ENCODE data around the gene MAN1B1.

MAN1B1 gene

GRCh38 chr9:137085920-137086530 is 760 bp upstream of the MAN1B1 start:
- no peak for DNase-seq (ENCODE audit: low spot score)

GRCh38 chr9:137087409-137087925 is 682 bp downstream of the MAN1B1 start:
- no peak for DNase-seq (ENCODE audit: low spot score)

GRCh38 chr9:137088121-137088520 is 1.3 kb downstream of the MAN1B1 start:
- DNase-seq (ENCODE audit: low spot score) = no peak

- DNase-seq (ENCODE audit: low spot score) = no peak
These were observed 2.6 kb downstream of the MAN1B1 start for GRCh38 chr9:137089232-137089947.

GRCh38 chr9:137095664-137096517 is 9.1 kb downstream of the MAN1B1 start:
- DNase-seq (ENCODE audit: low spot score) = no peak

GRCh38 chr9:137096785-137097546 is 10.2 kb downstream of the MAN1B1 start:
- no peak for DNase-seq (ENCODE audit: low spot score)

GRCh38 chr9:137097761-137098462 is 11.1 kb downstream of the MAN1B1 start:
- DNase-seq (ENCODE audit: low spot score) = no peak

GRCh38 chr9:137099231-137099630 is 12.4 kb downstream of the MAN1B1 start:
- DNase-seq (ENCODE audit: low spot score) = no peak

GRCh38 chr9:137103206-137103999 is 16.6 kb downstream of the MAN1B1 start:
- no peak for DNase-seq (ENCODE audit: low spot score)

GRCh38 chr9:137105814-137106661 is 19.3 kb downstream of the MAN1B1 start:
- no peak for DNase-seq (ENCODE audit: low spot score)

- DNase-seq (ENCODE audit: low spot score) = no peak
These were observed 20.0 kb downstream of the MAN1B1 start for GRCh38 chr9:137106662-137107250.

- no peak for DNase-seq (ENCODE audit: low spot score)
These were observed 20.6 kb downstream of the MAN1B1 start for GRCh38 chr9:137107312-137107921.

GRCh38 chr9:137107982-137108381 is 21.2 kb downstream of the MAN1B1 start:
- no peak for DNase-seq (ENCODE audit: low spot score)

- DNase-seq (ENCODE audit: low spot score) = no peak
These were observed 21.9 kb downstream of the MAN1B1 start for GRCh38 chr9:137108608-137109249.

- DNase-seq (ENCODE audit: low spot score) = no peak
These were observed 22.7 kb downstream of the MAN1B1 start for GRCh38 chr9:137109250-137110146.

GRCh38 chr9:137110147-137110910 is 23.5 kb downstream of the MAN1B1 start:
- DNase-seq (ENCODE audit: low spot score) = no peak

Measured in globus pallidus (tissue), 1 donor.